Astrocyte (in vitro differentiated cells and primary cell): Measurements from ENCODE around the gene TGM2. TPM values are rescaled to one million over a fixed set of nuclear protein-coding genes. Genes with fewer than 3 reads are reported as not detected.

Experiments used
- DNase-seq: peaks from one replicate; pipeline ENCODE4 v3.0.0-alpha.2; 2010; ENCODE audit warnings: low read depth
- FAIRE-seq: peaks from 2 replicates; lab custom pipeline; 2011; peaks lifted over from hg19 to GRCh38; lab: Jason Lieb, UNC
- H2AFZ ChIP-seq: 2 replicates; pipeline ENCODE4 v1.6.0; 2012; ENCODE audit warnings: low read depth, low read length, inconsistent platforms
- H3K27ac ChIP-seq: 2 replicates; pipeline ENCODE4 v1.5.1; 2011; ENCODE audit warnings: low read depth, low read length, inconsistent platforms
- H3K27me3 ChIP-seq: 2 replicates; pipeline ENCODE4 v1.6.0; 2011; ENCODE audit warnings: low read length, inconsistent platforms; ENCODE audit not compliant: insufficient read depth
- H3K36me3 ChIP-seq: 2 replicates; pipeline ENCODE4 v1.5.1; 2011; ENCODE audit warnings: low read length, inconsistent platforms; ENCODE audit not compliant: insufficient read depth
- H3K4me1 ChIP-seq: 2 replicates; pipeline ENCODE4 v1.5.1; 2011; ENCODE audit warnings: low read length, inconsistent platforms; ENCODE audit not compliant: insufficient read depth
- H3K4me2 ChIP-seq: 2 replicates; pipeline ENCODE4 v1.6.0; 2012; ENCODE audit warnings: low read length, inconsistent platforms
- H3K4me3 ChIP-seq: 2 replicates; pipeline ENCODE4 v1.5.1; 2011; ENCODE audit warnings: low read depth, mild to moderate bottlenecking, low read length, inconsistent platforms; ENCODE audit not compliant: insufficient read depth
- H3K79me2 ChIP-seq: 2 replicates; pipeline ENCODE4 v1.6.0; 2012; ENCODE audit warnings: mild to moderate bottlenecking, low read length, inconsistent platforms; ENCODE audit not compliant: insufficient read depth
- H3K9ac ChIP-seq: 2 replicates; pipeline ENCODE4 v1.6.0; 2012; ENCODE audit warnings: mild to moderate bottlenecking, low read length, inconsistent platforms
- H3K9me3 ChIP-seq: 2 replicates; pipeline ENCODE4 v1.5.1; 2012; ENCODE audit warnings: low read depth, mild to moderate bottlenecking, low read length, inconsistent platforms; ENCODE audit not compliant: insufficient read depth
- H4K20me1 ChIP-seq: 2 replicates; pipeline ENCODE4 v1.6.0; 2012; ENCODE audit warnings: low read length, inconsistent platforms; ENCODE audit not compliant: insufficient read depth
- H3K27ac Mint-ChIP-seq: one replicate; pipeline ENCODE4 v1.8.0; 2021; ENCODE audit warnings: mild to moderate bottlenecking, mixed read lengths; ENCODE audit not compliant: unreplicated experiment
- H3K27me3 Mint-ChIP-seq: one replicate; pipeline ENCODE4 v1.8.0; 2021; ENCODE audit warnings: low read depth, mixed read lengths; ENCODE audit not compliant: unreplicated experiment
- H3K36me3 Mint-ChIP-seq: one replicate; pipeline ENCODE4 v1.8.0; 2021; ENCODE audit warnings: low read depth, mixed read lengths; ENCODE audit not compliant: unreplicated experiment
- H3K4me1 Mint-ChIP-seq: one replicate; pipeline ENCODE4 v1.8.0; 2021; ENCODE audit warnings: low read depth, mixed read lengths; ENCODE audit not compliant: unreplicated experiment
- H3K4me3 Mint-ChIP-seq: one replicate; pipeline ENCODE4 v1.8.0; 2021; ENCODE audit warnings: mild to moderate bottlenecking, moderate library complexity, mixed read lengths; ENCODE audit not compliant: unreplicated experiment
- H3K9me3 Mint-ChIP-seq: one replicate; pipeline ENCODE4 v1.8.0; 2021; ENCODE audit warnings: mild to moderate bottlenecking, mixed read lengths; ENCODE audit not compliant: unreplicated experiment
- CTCF ChIP-seq: IDR thresholded peaks from 2 replicates; pipeline ENCODE4 v1.5.1; 2011; ENCODE audit warnings: low read depth, mild to moderate bottlenecking, inconsistent platforms, low read length, moderate library complexity; ENCODE audit not compliant: insufficient read depth
- EZH2 ChIP-seq: IDR thresholded peaks from 2 replicates; pipeline ENCODE4 v1.6.1; 2012; ENCODE audit warnings: mild to moderate bottlenecking, low read length, inconsistent platforms; ENCODE audit not compliant: insufficient read depth
- total RNA-seq: library from RNA; stranded (reverse); gene quantifications from 2 replicates; pipeline ENCODE4 v1.2.1, GENCODE V29; 2021

Gene TGM2
- total RNA-seq, 1 donor from 2014 or later, result 98.9 TPM

DNA sequence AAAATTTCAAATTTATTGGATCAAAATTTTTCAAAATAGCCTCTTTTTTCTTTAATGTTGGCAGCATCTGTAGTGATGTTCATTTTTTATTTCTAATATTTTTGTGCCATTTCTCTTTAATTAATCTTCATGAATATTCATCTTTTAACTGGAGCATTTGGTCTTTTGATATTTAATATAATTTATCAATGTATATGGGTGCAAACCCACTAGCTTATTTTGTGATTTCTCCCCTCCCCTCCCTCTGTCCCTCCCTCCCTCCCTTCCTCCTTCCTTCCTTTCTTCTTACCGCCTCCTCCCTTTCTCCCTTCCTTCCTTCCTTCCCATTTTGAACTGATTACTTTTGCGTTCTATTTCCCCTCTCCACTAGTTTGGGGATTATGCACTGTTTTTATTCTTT lies 49.2 kb downstream of the TGM2 start:
- no peak overlapping the region for H2AFZ ChIP-seq
- DNase-seq (no peak), FAIRE-seq (no peak)
- H3K27me3 ChIP-seq, result no peaks in the 10 kb centered on the region
- H3K4me2 ChIP-seq, result no peak overlapping the region
- H3K4me3 Mint-ChIP-seq, result no peak overlapping the region
- no peaks in the 10 kb centered on the region for H3K9me3 ChIP-seq
- peaks cover 12% of the 10 kb centered on the region for H3K4me1 ChIP-seq
- no peak overlapping the region for H3K4me3 ChIP-seq
- no peaks in the 10 kb centered on the region for H3K36me3 ChIP-seq
- no peaks in the 10 kb centered on the region for H3K79me2 ChIP-seq
- no peaks in the 10 kb centered on the region for H3K9me3 Mint-ChIP-seq
- H3K27me3 Mint-ChIP-seq, result no peaks in the 10 kb centered on the region
- H3K4me1 Mint-ChIP-seq, result peaks cover 35% of the 10 kb centered on the region
- no peak for TF ChIP-seq EZH2
- no peak for TF ChIP-seq CTCF
- no peak overlapping the region for H3K27ac ChIP-seq
- H4K20me1 ChIP-seq, result no peaks in the 10 kb centered on the region
- no peak overlapping the region for H3K9ac ChIP-seq
- H3K27ac Mint-ChIP-seq, result no peak overlapping the region
- no peaks in the 10 kb centered on the region for H3K36me3 Mint-ChIP-seq

DNA sequence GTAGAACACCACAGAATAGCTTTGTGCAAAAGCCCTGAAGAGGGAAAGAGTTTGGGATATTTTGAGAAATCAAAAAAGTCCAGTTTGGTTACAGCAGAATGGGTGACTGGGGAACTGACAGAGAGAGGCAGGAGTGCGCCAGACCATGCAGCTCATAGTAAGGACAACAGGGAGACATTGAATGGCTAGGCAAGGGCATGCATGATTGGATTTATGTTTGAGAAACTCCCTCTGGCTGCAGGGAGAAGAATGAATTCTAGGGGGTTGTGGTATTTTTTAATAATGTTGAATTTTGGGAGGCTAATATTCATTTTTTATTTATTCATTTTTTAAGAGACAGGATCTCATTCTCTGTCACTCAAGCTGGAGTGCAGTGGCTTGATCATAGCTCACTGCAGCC lies 49.9 kb downstream of the TGM2 start:
- Mint-ChIP-seq H3K27ac (peak overlapping the region; percentile 50), H3K9me3 (no peaks in the 10 kb centered on the region), H3K36me3 (no peaks in the 10 kb centered on the region), H3K4me1 (peaks cover 40% of the 10 kb centered on the region), H3K27me3 (no peaks in the 10 kb centered on the region), H3K4me3 (no peak overlapping the region)
- H3K9ac ChIP-seq, result no peak overlapping the region
- peaks cover 18% of the 10 kb centered on the region for H3K4me1 ChIP-seq
- no peak overlapping the region for H3K27ac ChIP-seq
- no peak overlapping the region for H3K4me3 ChIP-seq
- no peak overlapping the region for H3K4me2 ChIP-seq
- FAIRE-seq, result no peak
- H4K20me1 ChIP-seq, result no peaks in the 10 kb centered on the region
- H2AFZ ChIP-seq, result no peak overlapping the region
- no peaks in the 10 kb centered on the region for H3K9me3 ChIP-seq
- DNase-seq, result no peak
- TF ChIP-seq CTCF, result no peak
- no peak for TF ChIP-seq EZH2
- no peaks in the 10 kb centered on the region for H3K27me3 ChIP-seq
- no peaks in the 10 kb centered on the region for H3K36me3 ChIP-seq
- H3K79me2 ChIP-seq, result no peaks in the 10 kb centered on the region

- H2AFZ ChIP-seq, result no peak overlapping the region
- H3K27ac ChIP-seq, result no peak overlapping the region
- H3K36me3 ChIP-seq, result no peaks in the 10 kb centered on the region
- H3K4me3 Mint-ChIP-seq, result no peak overlapping the region
- no peaks in the 10 kb centered on the region for H4K20me1 ChIP-seq
- H3K27ac Mint-ChIP-seq, result no peak overlapping the region
- peaks cover 48% of the 10 kb centered on the region for H3K4me1 Mint-ChIP-seq
- no peak overlapping the region for H3K4me3 ChIP-seq
- no peak for TF ChIP-seq CTCF
- FAIRE-seq (no peak), DNase-seq (peak; percentile 70)
- no peaks in the 10 kb centered on the region for H3K9me3 ChIP-seq
- H3K4me2 ChIP-seq, result peak overlapping the region; percentile 1
- no peak overlapping the region for H3K9ac ChIP-seq
- H3K36me3 Mint-ChIP-seq, result no peaks in the 10 kb centered on the region
- H3K27me3 ChIP-seq, result no peaks in the 10 kb centered on the region
- H3K79me2 ChIP-seq, result no peaks in the 10 kb centered on the region
- no peaks in the 10 kb centered on the region for H3K9me3 Mint-ChIP-seq
- no peaks in the 10 kb centered on the region for H3K27me3 Mint-ChIP-seq
- peaks cover 27% of the 10 kb centered on the region for H3K4me1 ChIP-seq
Measured at GRCh38 chr20:38114353-38114791, 50.7 kb downstream of the TGM2 start.
